ENCODE measurements around the gene CARF.

DNA sequence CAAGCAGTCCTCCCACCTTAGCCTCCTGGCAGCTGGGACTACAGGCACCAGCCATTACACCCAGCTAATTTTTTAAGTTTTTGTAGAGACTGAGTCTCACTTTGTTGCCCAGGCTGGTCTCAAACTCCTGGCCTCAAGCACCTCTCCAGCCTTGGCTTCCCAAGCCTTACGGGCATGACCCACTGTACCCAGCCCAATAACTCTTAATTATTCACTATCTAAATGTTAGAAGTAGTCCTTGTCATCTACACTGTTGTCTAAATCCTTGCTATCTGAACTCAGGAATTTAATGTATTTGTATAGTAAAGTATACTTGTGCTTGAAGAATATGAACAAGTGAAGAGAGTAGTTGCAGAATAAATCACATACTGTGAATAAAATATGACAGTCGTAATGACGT is 64.7 kb downstream of the CARF start:
- TF ChIP-seq, protein P1, sequence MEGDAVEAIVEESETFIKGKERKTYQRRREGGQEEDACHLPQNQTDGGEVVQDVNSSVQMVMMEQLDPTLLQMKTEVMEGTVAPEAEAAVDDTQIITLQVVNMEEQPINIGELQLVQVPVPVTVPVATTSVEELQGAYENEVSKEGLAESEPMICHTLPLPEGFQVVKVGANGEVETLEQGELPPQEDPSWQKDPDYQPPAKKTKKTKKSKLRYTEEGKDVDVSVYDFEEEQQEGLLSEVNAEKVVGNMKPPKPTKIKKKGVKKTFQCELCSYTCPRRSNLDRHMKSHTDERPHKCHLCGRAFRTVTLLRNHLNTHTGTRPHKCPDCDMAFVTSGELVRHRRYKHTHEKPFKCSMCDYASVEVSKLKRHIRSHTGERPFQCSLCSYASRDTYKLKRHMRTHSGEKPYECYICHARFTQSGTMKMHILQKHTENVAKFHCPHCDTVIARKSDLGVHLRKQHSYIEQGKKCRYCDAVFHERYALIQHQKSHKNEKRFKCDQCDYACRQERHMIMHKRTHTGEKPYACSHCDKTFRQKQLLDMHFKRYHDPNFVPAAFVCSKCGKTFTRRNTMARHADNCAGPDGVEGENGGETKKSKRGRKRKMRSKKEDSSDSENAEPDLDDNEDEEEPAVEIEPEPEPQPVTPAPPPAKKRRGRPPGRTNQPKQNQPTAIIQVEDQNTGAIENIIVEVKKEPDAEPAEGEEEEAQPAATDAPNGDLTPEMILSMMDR (conservative IDR thresholded peaks at IDR 0.05 in 1 of 2, IDR thresholded peaks at IDR 0.05 in 1 of 2; ENCODE audit: low read depth in 1 of 2, low read length in 2 of 2), result no peak
- no peak for TF ChIP-seq EZH2 (IDR thresholded peaks at IDR 0.05; ENCODE audit: low read length, missing control alignments)

Data from fibroblast of lung (primary cell).